K562 (cell line): ENCODE measurements around the gene HK1. TPM values are rescaled to one million over a fixed set of nuclear protein-coding genes. Genes with fewer than 3 reads are reported as not detected.

Experiments
- CGGBP1 ChIP-seq: fragments of 250-450 bp; sonication (Bioruptor Pico); IDR thresholded peaks from 2 replicates; pipeline ENCODE4 v1.9.0; 2021; ENCODE audit warnings: mild to moderate bottlenecking
- DNMT1 ChIP-seq: fragments of 450-650 bp; IDR thresholded peaks from 2 replicates; pipeline ENCODE4 v1.6.1; 2016; ENCODE audit warnings: antibody characterized with exemption, mild to moderate bottlenecking
- JUN ChIP-seq, 2 experiments: sonication (generic) in 1 of 2; formaldehyde crosslinking in 1 of 2; IDR thresholded peaks; 2 replicates each; pipeline versions ENCODE4 v1.6.1 to v1.8.0; 2012 to 2022; ENCODE audit warnings: borderline replicate concordance in 2 of 2, mild to moderate bottlenecking in 2 of 2, improper control_type of control experiment in 1 of 2, low read depth in 1 of 2, low read length in 1 of 2, missing genetic modification reagents in 1 of 2
- MEIS2 ChIP-seq: fragments of 450-650 bp; IDR thresholded peaks from 2 replicates; pipeline ENCODE4 v1.6.1; 2014; ENCODE audit warnings: mild to moderate bottlenecking; ENCODE audit not compliant: partially characterized antibody
- NKRF ChIP-seq: fragments of 450-650 bp; IDR thresholded peaks from 2 replicates; pipeline ENCODE4 v1.6.1; 2016; ENCODE audit warnings: borderline replicate concordance
- PATZ1 ChIP-seq: fragments of 250-450 bp; sonication (Bioruptor Pico); IDR thresholded peaks from 2 replicates; pipeline ENCODE4 v1.5.0; 2020; ENCODE audit warnings: mild to moderate bottlenecking, borderline replicate concordance
- PTTG1 ChIP-seq: fragments of 450-650 bp; IDR thresholded peaks from 2 replicates; pipeline ENCODE4 v1.6.1; 2016; ENCODE audit warnings: low read depth, mild to moderate bottlenecking, missing genetic modification characterization, missing compliant biosample characterization
- ZNF140 ChIP-seq: fragments of 250-450 bp; sonication (Bioruptor Pico); IDR thresholded peaks from 2 replicates; pipeline ENCODE4 v1.8.0; 2021; ENCODE audit warnings: moderate library complexity, mild to moderate bottlenecking, inconsistent platforms
- ZNF24 ChIP-seq: fragments of 450-650 bp; IDR thresholded peaks from 2 replicates; pipeline ENCODE4 v1.6.1; 2016
- ZNF274 ChIP-seq: IDR thresholded peaks from 2 replicates; pipeline ENCODE4 v1.6.1; 2011; ENCODE audit warnings: low read depth, mild to moderate bottlenecking, low read length, moderate library complexity, borderline replicate concordance
- ZNF830 ChIP-seq: fragments of 250-450 bp; sonication (Bioruptor Pico); IDR thresholded peaks from 2 replicates; pipeline ENCODE4 v1.5.0; 2021; ENCODE audit warnings: mild to moderate bottlenecking
- ZSCAN29 ChIP-seq: fragments of 450-650 bp; IDR thresholded peaks from 2 replicates; pipeline ENCODE4 v1.6.1; 2017
- polyA plus RNA-seq, 8 experiments: library from polyadenylated mRNA; depleted of rRNA in 4 of 8; stranded (reverse) in 5 of 8; unstranded in 3 of 8; fragments of >200 nt; fragmentation: Nextera tagmentation in 2 of 8; fragmentation: Illumina TruSeq in 1 of 8; extraction: Ambion mirVana in 2 of 8; extraction: Trizol in 1 of 8; gene quantifications; 2 replicates each; pipeline versions ENCODE4 v1.2.1 to v1.2.3, GENCODE V29; 2011 to 2014; ENCODE audit warnings: inconsistent platforms in 1 of 8, missing spikeins in 1 of 8
- total RNA-seq, 7 experiments: library from RNA; depleted of rRNA in 6 of 7; stranded (reverse); fragments of >200 nt in 6 of 7; fragmentation: Illumina TruSeq in 2 of 7; extraction: Trizol in 2 of 7; gene quantifications; 2 replicates each; pipeline versions ENCODE4 v1.2.1 to v1.2.3, GENCODE V29; 2011 to 2021; ENCODE audit warnings: low replicate concordance in 1 of 7
- TF ChIP-seq, protein P1 (sequence below): fragments of 450-650 bp; IDR thresholded peaks from 2 replicates; pipeline ENCODE4 v1.7.0; 2016; ENCODE audit warnings: borderline replicate concordance
- TF ChIP-seq, protein P2 (sequence below), 2 experiments: IDR thresholded peaks; 2 replicates each; pipeline ENCODE4 v1.6.1; 2012; ENCODE audit warnings: improper control_type of control experiment in 2 of 2, low read depth in 2 of 2, low read length in 2 of 2, borderline replicate concordance in 1 of 2
- TF ChIP-seq, protein P3 (sequence below), 2 experiments: IDR thresholded peaks in 1 of 2; conservative IDR thresholded peaks in 1 of 2; 2 replicates each; pipeline ENCODE4 v1.6.1; 2016; ENCODE audit warnings: low read depth in 2 of 2, mild to moderate bottlenecking in 1 of 2, missing compliant biosample characterization in 1 of 2, missing genetic modification characterization in 1 of 2, moderate library complexity in 1 of 2

Gene HK1
- total and polyA plus RNA-seq, 9 of the 15 experiments (the other 6 are each of a cell fraction or from before 2014, with no cell fraction given), result 29.2 to 444 (median 193) TPM

- no peak for TF ChIP-seq JUN (IDR thresholded peaks at IDR 0.05; ENCODE audit: borderline replicate concordance, low read depth, low read length)
- no peak for TF ChIP-seq JUN (CRISPR knock-in tag; IDR thresholded peaks at IDR 0.05; ENCODE audit: borderline replicate concordance)
- TF ChIP-seq ZNF274, result no peak
- TF ChIP-seq, protein P1, sequence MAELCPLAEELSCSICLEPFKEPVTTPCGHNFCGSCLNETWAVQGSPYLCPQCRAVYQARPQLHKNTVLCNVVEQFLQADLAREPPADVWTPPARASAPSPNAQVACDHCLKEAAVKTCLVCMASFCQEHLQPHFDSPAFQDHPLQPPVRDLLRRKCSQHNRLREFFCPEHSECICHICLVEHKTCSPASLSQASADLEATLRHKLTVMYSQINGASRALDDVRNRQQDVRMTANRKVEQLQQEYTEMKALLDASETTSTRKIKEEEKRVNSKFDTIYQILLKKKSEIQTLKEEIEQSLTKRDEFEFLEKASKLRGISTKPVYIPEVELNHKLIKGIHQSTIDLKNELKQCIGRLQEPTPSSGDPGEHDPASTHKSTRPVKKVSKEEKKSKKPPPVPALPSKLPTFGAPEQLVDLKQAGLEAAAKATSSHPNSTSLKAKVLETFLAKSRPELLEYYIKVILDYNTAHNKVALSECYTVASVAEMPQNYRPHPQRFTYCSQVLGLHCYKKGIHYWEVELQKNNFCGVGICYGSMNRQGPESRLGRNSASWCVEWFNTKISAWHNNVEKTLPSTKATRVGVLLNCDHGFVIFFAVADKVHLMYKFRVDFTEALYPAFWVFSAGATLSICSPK, result no peak
- no peak for TF ChIP-seq ZNF24
- no peak for TF ChIP-seq CGGBP1
- no peak for TF ChIP-seq PATZ1 (CRISPR knock-in tag)
- TF ChIP-seq DNMT1, result no peak
- TF ChIP-seq ZSCAN29, result no peak
- TF ChIP-seq MEIS2, result no peak
- TF ChIP-seq ZNF830, result no peak
- TF ChIP-seq, protein P2, sequence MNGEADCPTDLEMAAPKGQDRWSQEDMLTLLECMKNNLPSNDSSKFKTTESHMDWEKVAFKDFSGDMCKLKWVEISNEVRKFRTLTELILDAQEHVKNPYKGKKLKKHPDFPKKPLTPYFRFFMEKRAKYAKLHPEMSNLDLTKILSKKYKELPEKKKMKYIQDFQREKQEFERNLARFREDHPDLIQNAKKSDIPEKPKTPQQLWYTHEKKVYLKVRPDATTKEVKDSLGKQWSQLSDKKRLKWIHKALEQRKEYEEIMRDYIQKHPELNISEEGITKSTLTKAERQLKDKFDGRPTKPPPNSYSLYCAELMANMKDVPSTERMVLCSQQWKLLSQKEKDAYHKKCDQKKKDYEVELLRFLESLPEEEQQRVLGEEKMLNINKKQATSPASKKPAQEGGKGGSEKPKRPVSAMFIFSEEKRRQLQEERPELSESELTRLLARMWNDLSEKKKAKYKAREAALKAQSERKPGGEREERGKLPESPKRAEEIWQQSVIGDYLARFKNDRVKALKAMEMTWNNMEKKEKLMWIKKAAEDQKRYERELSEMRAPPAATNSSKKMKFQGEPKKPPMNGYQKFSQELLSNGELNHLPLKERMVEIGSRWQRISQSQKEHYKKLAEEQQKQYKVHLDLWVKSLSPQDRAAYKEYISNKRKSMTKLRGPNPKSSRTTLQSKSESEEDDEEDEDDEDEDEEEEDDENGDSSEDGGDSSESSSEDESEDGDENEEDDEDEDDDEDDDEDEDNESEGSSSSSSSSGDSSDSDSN (IDR thresholded peaks at IDR 0.05; ENCODE audit: borderline replicate concordance in 1 of 2, low read depth in 2 of 2, low read length in 2 of 2), result no peak
- TF ChIP-seq ZNF140 (CRISPR knock-in tag), result no peak
- TF ChIP-seq, protein P3, sequence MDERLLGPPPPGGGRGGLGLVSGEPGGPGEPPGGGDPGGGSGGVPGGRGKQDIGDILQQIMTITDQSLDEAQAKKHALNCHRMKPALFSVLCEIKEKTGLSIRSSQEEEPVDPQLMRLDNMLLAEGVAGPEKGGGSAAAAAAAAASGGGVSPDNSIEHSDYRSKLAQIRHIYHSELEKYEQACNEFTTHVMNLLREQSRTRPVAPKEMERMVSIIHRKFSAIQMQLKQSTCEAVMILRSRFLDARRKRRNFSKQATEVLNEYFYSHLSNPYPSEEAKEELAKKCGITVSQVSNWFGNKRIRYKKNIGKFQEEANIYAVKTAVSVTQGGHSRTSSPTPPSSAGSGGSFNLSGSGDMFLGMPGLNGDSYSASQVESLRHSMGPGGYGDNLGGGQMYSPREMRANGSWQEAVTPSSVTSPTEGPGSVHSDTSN (CRISPR knock-in tag; IDR thresholded peaks at IDR 0.05; ENCODE audit: low read depth), result no peak
- TF ChIP-seq, protein P3 (tag; conservative IDR thresholded peaks at IDR 0.05; ENCODE audit: low read depth), result no peak
- no peak for TF ChIP-seq PTTG1 (tag)
- TF ChIP-seq NKRF, result peak; percentile 40; the same call in 1 of the 2 replicates
Observed at GRCh38 chr10:69335613-69336012, 57.3 kb downstream of the HK1 start (continued).
